ENCODE measurements around the gene PICALM.
"Not testable (repeated sequence)": the region's sequence is repeated elsewhere in the genome, so short reads cannot be mapped to it uniquely, and the experiment has no call there.

The PICALM gene, protein sequence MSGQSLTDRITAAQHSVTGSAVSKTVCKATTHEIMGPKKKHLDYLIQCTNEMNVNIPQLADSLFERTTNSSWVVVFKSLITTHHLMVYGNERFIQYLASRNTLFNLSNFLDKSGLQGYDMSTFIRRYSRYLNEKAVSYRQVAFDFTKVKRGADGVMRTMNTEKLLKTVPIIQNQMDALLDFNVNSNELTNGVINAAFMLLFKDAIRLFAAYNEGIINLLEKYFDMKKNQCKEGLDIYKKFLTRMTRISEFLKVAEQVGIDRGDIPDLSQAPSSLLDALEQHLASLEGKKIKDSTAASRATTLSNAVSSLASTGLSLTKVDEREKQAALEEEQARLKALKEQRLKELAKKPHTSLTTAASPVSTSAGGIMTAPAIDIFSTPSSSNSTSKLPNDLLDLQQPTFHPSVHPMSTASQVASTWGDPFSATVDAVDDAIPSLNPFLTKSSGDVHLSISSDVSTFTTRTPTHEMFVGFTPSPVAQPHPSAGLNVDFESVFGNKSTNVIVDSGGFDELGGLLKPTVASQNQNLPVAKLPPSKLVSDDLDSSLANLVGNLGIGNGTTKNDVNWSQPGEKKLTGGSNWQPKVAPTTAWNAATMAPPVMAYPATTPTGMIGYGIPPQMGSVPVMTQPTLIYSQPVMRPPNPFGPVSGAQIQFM

DNA sequence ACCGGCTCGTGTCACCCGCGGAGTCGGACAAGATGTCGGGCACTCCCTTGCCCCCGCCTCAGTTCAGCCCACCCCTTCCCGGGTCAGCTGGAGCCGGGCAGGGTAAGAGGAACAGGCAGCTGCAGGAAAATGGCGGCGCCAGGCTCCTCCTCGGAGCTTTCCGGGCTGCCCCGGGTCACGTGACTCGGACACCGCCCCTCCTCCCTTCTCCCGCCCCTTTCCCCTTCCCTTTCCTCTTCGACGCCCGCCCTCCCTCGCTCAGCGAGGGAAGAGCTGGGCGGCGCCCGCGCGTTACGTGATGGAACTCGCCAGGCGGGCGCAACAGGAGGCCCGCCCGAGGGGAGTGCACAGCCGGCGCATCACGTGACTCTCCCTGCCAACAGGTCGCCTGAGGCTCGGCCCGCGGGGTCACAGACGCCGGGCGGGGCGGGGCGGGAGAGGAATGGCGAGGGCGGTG, at the start of gene PICALM:
TSS of gene PICALM (minus strand) at position 134 of the 457 bp plus-strand sequence. CDS start 304 bp downstream, outside the sequence.
- DNase-seq, result peak; percentile 98

DNA sequence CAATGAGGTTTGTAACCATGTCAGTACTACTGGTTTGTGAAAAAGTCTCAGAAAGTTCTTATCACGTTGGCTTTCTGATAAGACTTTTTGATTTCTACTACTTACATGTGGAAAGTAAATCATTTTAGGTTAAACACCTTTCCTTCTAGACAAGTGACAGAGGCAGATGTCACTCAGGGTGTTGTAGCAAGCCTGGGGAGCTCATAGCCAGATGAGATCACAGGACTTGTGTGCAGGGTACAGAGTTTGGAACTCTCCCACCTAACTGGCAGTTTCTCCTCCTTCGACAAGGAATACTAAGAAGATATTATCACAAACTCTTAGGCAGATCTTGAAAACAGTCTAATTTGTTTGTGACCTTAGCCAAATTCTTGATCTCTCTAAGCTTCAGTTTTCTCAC, 49.4 kb upstream of the PICALM start:
- DNase-seq, result no peak

DNA sequence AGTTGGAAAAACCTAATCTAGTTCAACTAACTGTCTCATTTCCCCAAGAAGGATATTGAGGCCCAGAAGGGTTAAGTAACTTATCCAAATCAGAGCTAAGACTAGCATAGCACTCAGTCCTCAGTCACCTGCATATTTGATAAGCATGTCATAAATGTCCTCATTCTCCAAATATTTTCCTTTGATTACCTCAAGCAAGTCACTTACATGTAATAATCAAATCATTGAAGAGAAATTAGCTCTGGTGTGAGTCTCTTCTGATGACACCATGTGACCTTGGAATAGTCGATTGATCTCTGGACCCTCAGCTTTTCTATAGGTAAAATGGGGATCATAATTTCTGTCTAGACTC, 48.8 kb upstream of the PICALM start:
- DNase-seq, result no peak

DNA sequence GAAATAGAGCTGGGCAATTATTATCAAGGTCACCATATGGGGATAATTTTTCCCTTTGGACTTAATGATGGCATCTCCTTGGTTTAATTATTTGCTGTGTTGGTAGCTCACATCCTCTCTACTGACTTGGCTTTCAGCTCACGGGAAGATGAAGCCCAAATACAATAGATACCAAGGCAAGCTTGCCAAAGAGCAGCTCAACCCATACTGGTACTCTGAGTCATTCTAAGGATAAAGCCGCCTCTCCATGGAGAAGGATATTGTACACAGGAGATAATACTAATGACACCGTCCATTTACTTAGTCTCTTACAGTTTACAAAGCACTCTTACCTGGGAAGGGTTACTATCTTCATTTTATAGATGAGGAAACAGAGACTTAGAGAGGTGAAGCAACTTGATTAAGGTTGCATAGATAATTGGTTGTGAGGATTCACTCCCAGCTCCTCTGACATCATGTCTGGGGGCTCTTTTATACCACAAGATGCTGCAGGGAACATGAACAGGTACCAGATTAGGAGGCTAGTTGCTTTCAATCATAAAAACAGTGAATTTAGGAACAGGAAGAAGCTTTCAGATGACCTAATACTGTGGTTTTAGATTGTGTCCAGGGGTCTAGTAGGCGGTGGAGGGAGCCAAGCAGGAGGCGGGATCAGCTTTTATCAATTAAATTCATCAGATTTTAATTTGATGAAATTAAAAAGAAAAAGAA, 48.3 kb upstream of the PICALM start:
- no peak for DNase-seq

DNA sequence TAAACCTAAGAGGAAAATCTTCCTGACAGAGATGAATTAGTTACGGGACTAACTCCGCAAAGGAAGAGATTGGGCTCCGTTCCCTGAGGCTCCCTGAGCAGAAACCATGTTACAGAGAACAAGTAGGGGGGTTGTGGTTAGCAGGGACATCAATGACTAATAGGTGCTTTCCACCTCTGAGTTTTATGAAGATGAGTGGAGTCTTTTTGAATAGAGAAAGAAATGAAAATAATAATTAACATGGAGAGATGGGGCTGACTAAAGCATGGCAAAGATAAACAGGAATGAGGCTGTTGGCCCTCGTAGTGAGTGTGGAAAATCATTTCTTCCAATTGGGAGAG, 47.5 kb upstream of the PICALM start:
- no peak for DNase-seq

DNA sequence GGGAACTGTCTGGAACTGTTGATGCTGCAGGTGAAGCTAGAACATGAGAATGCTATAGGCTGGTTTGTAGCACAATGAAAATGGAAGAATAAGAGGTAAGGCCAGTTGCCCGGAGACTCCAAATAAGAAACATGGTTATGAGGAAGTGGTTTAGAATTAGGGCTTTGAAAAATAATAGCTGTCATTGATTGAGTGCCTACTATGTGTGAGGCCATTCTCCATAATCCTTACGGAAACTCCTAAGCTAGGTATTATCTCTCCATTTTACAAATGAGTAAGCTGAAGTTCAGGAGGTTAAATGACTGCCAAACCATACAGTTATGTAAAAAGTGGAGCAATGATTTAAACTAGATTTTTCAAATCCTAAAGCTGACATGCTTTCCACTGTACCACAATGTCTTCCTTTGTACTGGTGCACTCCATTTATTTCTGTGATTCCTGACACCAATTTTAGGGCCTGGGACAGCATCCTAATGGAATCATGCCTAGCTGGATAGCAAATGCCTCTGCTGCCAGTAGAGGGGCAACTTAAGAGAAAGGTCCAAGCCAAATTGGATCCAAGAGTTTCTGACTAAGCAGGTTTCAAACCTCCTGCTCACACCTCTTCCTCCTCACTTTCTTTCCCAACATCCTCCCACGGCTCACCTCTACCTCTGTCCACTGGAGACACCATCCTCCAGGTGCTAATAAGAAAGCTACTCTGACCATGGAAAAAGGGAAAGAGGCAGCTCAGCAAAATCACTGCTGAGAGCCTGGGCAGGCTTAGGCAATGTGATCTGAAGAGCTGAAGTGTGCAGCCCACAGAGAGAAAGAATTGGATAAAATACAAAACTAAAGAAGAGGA, 46.9 kb upstream of the PICALM start:
- DNase-seq, result no peak

DNA sequence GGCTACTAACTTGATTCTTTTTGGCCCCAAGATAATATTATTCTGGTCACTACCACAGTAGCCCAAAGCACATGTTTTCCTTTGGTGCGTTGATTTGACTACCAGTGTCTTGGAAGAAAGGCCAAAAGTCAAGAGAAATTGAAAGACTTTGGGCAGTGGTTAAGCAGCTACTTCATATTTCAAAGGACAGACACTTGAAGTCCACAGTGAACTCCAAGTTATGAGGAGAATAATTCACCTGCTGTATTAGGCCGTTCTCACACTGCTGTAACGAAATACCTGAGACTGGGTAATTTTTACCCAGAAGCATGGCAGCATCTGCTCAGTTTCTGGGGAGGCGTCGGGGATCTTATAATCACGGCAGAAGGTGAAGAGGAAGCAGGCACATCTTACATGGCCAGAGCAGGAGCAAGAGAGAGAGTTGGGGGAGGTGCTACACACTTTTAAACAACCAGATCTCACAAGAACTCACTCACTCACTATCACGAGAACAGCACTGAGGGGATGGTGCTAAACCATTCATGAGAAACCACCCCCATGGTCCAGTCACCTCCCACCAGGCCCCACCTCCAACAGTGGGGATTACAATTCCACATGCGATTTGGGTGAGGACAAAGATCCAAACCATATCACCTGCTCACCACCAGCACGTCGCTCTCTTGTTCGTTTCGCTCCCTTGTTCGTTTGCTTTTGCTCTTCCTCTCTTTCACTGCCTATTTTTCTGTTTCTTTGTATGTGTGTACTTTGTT, 40.2 kb upstream of the PICALM start:
- DNase-seq, result no peak

DNA sequence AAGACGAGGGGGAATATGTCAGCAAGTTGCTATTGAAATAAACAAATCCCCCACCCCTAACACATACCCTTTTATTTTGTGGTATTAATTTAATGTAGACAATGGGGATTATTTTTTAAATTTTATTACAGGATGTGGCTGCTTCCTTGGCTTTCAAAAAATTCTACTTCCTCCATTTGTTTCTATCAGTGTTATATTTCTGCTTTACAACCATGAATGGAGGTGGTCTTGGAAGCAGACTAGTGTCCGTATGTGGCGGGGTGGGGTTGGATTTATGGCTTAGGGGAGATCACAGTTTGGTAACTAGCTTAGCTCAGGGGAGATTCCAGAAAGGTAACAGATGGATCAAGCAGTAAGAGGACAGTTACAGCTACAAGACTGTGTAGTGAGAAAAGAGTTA, 39.3 kb upstream of the PICALM start:
- no peak for DNase-seq

DNA sequence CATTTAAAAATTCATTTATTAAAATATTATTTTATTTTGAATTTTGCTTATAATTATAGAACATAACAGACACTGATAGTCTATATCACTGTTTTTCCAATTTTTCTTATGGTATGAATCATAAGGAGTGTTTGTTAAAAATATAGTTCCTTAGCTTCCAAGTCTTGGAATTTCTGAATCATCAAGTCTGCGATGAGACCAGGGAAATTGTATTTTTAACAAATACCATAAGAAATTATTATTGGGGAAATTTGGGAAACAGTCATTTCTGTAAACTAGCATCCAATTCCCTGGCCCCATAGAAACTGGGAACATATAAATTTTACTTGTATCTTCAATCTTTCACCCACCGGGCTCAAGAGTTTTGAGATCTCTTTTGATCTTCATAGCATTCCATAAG, 38.0 kb upstream of the PICALM start:
- no peak for DNase-seq

DNA sequence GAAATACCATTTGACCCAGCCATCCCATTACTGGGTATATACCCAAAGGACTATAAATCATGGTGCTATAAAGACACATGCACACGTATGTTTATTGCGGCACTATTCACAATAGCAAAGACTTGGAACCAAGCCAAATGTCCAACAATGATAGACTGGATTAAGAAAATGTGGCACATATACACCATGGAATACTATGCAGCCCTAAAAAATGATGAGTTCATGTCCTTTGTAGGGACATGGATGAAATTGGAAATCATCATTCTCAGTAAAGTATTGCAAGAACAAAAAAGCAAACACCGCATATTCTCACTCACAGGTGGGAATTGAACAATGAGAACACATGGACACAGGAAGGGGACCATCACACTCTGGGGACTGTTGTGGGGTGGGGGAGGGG, 37.1 kb upstream of the PICALM start:
- not testable (repeated sequence) for DNase-seq

DNA sequence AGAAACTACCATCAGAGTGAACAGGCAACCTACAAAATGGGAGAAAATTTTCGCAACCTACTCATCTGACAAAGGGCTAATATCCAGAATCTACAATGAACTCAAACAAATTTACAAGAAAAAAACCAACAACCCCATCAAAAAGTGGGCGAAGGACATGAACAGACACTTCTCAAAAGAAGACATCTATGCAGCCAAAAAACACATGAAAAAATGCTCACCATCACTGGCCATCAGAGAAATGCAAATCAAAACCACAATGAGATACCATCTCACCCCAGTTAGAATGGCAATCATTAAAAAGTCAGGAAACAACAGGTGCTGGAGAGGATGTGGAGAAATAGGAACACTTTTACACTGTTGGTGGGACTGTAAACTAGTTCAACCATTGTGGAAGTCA, 36.7 kb upstream of the PICALM start:
- DNase-seq, result not testable (repeated sequence)

DNA sequence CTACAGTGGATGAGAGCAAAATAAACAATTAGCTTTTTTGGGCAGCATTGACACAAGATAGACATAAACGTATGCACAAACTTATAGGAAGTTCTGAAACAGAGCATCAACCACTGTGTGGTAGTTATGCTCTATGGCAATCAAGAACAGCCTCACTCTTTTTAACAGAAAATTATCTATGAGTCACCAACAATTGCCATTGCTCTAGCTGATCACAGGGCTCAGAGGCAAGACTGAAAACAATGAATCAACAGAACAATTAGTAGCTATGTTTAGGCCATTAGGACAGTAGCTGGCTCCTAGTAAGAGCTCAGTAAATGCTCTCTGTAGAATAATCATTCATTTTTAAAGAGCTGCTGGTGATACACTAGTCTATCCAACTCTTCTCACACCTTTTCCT, 34.9 kb upstream of the PICALM start:
- DNase-seq, result no peak

DNA sequence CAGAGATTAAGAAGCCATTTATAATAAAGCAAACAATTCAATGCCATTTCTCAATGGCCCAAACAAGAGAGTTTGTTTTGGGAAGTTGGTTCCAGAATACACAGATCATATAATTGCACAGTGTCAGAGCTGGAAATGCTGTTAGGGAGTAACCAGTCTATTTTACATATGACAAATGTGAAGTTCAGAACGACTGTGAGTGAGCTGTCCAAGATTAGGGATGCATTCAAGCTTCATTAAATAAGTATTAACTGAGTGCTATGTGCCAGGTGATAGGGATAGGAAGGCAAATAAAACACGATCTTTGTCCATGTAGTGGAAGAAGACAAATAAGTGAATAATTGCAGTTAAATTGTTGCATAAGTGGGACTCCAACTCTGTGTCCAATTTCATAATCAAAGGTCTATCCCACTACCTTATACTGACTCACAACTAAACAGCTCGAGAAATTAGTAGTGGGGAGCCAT, 33.1 kb upstream of the PICALM start:
- DNase-seq, result no peak

DNA sequence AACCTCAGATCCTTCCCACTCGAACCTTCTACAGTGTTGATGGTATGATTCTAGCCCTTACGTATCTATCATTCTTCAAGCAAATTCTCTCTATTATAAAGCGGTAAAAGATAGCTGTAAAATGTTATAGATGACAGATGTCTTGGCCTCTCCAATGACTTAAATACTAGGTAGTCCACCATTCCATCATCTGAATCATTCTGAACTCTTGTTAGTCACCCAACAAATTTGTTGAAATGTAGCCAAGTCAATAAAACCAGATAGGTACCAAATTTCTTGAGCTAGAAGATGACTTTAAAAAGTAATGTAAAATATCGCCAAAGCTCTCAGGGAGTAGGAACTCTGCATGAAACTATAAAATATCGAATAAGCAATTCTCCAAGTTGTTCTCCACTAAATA, 32.6 kb upstream of the PICALM start:
- DNase-seq, result no peak

DNA sequence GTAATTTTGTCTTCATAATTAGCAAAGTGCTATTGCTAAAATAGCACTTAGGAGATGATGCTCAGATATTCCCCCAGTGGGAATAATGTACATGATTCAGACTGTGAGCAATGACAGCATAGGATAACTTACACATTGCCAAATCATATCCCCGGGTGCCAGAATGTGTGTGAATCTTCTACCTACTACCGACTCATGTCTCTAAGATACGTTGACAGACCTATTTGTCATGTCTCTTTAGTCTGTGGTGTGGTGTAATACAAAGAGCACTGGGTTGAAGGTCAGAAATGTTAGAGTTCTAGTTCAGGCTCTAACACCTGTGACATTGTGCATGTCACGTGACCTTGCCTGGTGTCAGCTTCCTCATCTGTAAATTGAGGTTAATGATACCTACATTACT, 31.0 kb upstream of the PICALM start:
- no peak for DNase-seq

DNA sequence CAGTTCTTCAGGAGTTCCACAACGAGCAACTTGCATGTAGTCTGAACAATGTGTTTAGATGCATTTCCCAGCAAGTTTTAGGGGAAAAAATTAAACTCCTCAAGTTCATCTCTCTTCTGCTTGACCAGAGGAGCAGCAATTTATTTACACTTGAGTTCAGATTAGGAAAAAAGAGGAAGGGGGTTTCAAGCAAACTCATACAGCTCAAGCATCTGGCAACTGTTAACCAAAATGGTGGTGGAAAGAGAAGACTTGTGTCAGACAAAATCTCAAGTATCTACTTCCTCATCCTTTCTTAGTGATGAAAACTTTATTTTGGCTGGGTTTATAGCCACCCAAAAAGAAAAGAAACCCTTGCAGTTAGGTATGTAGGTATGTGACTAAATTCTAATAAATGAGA, 29.1 kb upstream of the PICALM start:
- no peak for DNase-seq

DNA sequence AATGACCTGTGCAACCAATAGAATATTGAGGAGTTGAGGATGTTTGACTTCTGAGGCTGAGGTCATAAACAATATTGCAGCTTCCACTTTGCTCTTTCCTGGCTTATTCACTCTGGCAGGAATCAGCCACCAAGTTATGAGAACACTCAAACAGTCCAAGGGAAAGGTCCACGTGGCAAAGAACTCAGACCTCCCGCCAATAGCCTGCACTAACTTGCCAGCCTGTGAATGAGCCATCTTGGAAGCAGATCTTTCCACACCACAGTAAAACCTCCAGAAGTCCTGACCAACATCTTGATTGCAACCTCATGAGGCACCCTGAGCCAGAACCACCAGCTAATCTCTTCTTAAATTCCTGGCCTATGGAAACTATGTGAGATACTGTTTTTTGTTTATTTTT, 22.7 kb upstream of the PICALM start:
- DNase-seq, result peak; percentile 53

DNA sequence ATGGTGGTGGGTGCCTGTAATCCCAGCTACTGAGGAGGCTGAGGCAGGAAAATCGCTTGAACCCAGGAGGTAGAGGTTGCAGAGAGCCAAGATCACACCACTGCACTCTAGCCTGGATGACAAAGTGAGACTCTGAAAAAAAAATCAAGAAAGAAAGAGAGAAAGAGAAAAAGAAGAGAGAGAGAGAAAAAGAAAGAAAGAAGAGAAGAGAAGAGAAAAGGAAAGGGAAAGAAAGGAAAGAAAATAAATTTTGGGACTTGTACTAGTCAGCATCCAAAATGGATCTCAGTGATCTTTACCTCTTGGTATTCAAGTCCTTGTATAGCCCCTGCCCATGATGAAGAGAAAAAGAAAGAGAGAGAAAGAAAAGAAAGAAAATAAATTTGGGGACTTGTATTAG, 22.2 kb upstream of the PICALM start:
- DNase-seq, result no peak

DNA sequence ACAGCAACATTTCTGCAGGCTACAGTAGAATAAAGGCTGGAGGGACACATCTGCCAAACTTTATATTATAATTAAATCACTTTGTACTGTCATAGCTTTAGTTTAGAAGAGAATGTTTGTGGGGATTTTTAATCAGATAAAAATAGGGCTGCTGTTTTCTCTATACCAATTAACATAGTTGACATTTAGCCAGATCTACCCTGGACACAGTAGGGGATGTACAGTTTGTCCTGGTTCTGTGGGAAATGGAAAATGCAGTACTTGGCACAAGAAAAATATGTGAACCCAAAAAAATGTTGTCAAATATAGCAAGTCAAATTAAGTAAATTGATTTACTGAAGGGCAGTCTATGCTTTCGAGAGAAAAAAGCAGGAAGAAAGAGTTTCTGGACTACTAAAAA, 20.8 kb upstream of the PICALM start:
- DNase-seq, result no peak

DNA sequence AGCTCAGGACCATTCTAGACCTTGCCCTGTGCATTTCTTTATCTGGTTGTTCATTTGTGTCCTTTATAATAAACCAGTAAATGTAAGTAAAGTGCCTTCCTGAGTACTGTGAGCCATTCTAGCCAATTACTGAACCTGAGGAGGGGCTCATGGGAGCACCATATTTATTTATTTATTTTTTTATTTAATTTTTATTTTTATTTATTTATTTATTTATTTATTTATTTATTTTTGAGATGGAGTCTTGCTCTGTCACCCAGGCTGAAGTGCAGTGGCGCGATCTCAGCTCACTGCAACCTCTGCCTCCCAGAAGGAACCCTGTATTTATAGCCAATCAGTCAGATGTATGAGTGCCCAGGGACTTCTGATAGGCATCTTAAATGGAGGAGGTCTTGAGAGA, 18.8 kb upstream of the PICALM start:
- not testable (repeated sequence) for DNase-seq

DNA sequence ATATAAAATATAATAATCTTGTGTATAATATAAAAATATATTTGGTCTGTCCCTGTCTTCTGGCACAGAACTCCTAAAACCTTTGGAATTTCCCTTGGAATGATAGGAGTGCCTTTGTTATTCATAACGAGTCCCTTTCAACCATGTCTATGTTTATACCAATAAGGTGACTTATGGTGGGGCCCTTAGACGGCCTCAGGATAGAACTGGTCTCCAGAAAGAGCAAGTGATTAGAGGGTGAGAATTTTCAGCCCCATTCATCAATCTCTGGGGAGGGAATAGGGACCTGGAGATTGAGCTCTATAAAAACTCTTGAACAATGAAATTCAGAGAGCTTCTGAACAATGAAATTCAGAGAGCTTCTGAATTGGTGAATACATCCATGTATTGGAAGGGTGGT, 18.4 kb upstream of the PICALM start:
- no peak for DNase-seq

DNA sequence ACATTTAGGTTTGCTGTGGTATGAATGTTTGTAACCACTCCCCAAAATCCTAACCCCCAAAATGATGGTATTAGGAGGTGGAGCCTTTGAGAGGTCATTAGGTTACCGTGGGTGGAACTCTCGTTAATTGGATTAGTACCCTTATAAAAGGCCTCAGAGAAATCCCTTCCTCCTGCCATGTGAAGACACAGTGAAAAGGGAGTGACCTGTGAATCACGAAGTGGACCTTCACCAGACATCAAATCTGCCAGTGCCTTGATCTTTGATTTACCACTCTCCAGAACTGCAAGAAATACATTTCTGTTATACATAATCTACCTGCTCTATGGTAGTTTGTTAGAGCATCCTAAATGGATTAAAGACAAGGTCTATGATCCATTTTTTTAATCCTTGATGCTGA, 12.6 kb upstream of the PICALM start:
- no peak for DNase-seq
